ENCODE measurements around the gene FRS3. TPM values are rescaled to one million over a fixed set of nuclear protein-coding genes. Genes with fewer than 3 reads are reported as not detected.

The FRS3 gene
- total and polyA plus RNA-seq, 9 of the 15 experiments (the other 6 are each of a cell fraction or from before 2014, with no cell fraction given), result 0.03 to 3.7 (median 1.6) TPM

GRCh38 chr6:41739041-41739440 is 40.7 kb downstream of the FRS3 start (continued):
- TF ChIP-seq RREB1 (CRISPR knock-in tag; IDR thresholded peaks at IDR 0.05) (no peak), ZBTB7A (IDR thresholded peaks at IDR 0.05; ENCODE audit: borderline replicate concordance, control insufficient read depth, low read depth, low read length) (no peak), HMG20B (CRISPR knock-in tag; IDR thresholded peaks at IDR 0.05) (no peak), PPARD (CRISPR knock-in tag; IDR thresholded peaks at IDR 0.05) (no peak), CXXC5 (CRISPR knock-in tag; IDR thresholded peaks at IDR 0.05) (no peak), FIP1L1 (IDR thresholded peaks at IDR 0.05; ENCODE audit: low read depth, low read length, poor library complexity, severe bottlenecking) (no peak), SRSF3 (IDR thresholded peaks at IDR 0.05; ENCODE audit: insufficient read depth, low read length) (no peak)
- TF ChIP-seq, protein P1, sequence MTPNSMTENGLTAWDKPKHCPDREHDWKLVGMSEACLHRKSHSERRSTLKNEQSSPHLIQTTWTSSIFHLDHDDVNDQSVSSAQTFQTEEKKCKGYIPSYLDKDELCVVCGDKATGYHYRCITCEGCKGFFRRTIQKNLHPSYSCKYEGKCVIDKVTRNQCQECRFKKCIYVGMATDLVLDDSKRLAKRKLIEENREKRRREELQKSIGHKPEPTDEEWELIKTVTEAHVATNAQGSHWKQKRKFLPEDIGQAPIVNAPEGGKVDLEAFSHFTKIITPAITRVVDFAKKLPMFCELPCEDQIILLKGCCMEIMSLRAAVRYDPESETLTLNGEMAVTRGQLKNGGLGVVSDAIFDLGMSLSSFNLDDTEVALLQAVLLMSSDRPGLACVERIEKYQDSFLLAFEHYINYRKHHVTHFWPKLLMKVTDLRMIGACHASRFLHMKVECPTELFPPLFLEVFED (CRISPR knock-in tag; conservative IDR thresholded peaks at IDR 0.05), result no peak

Measured in K562 (cell line).